NCI-H1694 treated with DMSO at 0.1 percent for 48 hours (cell line): ENCODE results near the gene PASD1.
"Not testable (repeated sequence)": the region's sequence is repeated elsewhere in the genome, so short reads cannot be mapped to it uniquely, and the experiment has no call there.

Experiments used
- DNase-seq: peaks from one replicate; lab custom pipeline; 2025; lab: John Stamatoyannopoulos, UW

Gene PASD1, protein sequence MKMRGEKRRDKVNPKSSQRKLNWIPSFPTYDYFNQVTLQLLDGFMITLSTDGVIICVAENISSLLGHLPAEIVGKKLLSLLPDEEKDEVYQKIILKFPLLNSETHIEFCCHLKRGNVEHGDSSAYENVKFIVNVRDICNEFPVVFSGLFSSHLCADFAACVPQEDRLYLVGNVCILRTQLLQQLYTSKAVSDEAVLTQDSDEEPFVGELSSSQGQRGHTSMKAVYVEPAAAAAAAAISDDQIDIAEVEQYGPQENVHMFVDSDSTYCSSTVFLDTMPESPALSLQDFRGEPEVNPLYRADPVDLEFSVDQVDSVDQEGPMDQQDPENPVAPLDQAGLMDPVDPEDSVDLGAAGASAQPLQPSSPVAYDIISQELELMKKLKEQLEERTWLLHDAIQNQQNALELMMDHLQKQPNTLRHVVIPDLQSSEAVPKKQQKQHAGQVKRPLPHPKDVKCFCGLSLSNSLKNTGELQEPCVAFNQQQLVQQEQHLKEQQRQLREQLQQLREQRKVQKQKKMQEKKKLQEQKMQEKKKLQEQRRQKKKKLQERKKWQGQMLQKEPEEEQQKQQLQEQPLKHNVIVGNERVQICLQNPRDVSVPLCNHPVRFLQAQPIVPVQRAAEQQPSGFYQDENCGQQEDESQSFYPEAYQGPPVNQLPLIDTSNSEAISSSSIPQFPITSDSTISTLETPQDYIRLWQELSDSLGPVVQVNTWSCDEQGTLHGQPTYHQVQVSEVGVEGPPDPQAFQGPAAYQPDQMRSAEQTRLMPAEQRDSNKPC

DNA sequence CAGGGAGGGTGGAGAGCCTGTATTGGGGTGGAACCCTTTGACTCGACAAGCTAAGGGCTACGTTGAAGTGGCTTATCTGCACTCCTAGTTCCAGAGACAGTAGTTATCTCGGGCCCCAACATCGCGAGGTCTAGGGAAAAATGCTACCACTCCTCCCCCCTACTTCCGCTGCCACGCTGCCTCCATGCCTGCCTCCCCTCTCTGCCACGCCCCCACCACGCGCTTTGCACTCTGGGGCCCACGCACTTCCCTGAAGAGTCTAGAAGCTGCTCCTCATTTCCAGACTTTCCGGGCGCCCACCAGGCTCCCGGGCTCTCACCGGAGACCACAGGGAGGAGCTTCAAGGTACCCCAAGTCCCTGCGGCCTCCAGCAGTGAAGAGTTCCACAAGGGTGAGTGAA lies at the start of gene PASD1:
Gene PASD1, plus strand, starts transcription at position 227 of the 400 bp plus-strand sequence. CDS start 37,879 bp downstream, outside the sequence.
- DNase-seq, result no peak

DNA sequence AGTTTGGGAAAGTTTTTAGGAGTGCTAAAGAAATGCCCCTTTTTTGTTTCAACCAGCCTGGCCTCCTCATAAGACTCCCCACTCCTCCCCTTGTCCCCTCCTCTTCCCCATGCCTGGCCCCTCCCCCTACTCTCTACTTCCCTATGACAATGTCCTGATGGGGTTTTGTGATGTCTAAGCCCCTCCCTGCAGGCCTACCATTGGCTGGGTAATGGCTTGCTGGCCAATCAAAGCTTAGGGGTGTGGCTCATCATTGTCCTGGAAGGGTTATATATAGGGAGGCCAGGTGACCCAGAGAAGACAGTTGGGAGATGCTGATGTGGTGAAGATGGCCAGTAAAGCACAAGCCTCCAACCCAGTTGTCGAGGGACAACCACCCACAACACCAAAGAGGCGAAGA lies 48.2 kb upstream of the PASD1 start:
- DNase-seq, result no peak

DNA sequence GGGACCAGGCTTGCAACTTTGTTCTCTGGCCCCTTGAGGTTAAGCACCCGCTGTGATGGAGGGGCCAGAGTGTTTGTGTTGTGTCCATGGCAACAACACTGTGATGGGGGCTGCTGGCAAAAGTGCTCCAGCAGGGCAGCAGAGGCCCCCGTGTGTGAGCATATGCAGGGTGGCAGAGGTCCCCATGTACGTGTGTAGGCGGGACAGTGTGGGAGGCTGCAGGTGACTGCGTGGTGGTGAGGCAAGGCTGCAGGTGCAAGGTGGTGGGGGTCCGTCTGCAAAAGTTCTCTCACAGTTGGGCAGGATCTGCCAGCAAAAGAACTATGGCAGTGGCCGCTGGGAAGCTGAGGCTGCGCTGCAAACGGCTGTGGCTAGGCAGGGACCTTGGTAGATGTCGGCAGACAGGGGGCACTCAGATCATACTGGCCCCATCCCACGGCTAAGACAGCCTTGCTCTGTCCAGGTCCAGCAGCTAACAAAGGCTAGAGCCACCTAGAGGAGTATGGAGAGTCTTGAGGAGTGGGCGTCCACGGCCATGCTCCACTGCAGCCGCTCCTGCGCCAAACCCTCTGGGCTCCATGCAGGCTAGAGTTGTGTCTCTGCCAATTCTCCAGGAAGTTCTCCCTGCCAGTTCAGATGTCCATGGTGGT lies 46.8 kb upstream of the PASD1 start:
- DNase-seq, result no peak

DNA sequence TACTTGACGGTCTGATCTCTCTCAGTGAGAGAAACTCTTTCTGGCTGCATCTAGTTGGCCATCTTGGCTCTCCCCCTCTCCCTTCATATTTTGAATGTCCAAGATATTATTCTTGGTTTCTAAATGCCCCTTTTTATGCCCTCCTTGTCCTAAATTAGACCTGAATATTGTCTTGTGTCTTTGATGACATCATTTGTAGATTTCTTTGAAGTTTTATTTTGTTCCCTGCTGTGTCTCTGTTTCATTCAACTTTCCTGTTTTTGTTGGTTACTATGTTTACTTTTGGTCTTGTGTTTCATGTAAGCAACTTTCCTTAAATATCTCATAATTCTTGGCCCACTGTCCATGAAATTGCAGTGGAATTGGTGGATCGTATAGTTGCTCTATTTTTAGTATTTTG lies 46.1 kb upstream of the PASD1 start:
- DNase-seq, result no peak

- DNase-seq, result no peak
Observed at GRCh38 chrX:151523351-151523750, 40.1 kb upstream of the PASD1 start.

DNA sequence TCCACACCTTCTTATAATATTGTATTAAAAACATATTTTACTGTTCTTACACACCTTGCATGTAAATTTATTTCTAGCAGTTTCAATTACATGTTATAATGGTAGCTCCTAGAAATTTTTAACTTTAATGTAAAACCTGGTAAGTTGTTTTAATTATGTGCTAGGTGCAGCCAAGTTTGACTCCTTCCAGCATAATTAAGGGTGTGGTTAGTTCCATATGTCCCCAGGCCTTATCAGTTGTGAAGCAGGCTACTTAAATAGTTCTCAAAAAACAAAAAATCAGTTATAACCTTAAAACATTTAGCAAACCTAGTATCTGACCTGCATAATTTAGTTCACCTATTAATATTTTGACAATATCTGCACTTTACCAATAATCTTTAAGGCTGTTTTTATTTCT lies 26.9 kb upstream of the PASD1 start:
- no peak for DNase-seq

- DNase-seq, result no peak
Observed at GRCh38 chrX:151537572-151537971, 25.9 kb upstream of the PASD1 start.

DNA sequence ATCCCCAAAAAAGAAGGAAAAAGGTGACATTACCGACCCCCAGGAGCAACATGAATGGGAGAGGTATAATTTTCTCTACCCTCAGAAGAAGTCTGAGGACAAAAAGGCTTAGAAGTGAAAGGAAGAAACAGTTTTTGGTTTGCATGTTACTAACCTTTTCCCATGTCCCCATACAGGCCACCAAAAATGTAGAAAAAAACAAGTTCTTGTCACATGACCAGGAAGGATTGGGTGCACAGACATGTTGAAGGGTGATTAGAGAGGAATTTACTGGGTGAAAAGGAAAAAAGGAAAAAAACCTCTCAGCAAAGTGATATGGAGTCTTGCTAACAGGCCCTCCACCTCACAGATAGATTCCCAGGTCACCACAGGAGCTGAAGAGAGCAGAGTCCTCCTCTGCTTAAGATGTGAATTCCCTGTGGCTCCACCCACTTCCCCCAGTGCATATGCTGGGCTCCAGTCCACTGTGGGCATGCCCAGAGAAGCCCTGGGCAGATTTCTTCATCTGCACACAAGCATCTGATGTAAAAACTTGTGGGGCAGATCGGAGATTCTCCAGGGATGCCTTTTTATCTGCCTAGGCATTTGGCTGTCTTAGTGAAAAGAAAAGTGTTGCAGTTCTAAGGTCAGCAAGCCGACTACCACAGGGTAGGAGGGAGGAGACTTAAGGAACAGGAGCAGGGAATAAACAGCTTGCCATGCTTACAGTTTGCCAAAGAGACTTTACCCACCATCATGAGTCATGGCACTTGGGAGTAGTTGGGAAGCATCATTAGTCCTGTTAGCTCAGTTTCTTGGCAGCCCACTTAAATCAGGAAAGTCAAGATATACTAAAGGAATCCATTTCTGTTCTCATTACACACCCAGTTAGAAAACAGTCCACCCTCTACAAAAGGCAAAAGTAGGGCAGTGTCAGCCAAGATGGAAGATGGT lies 25.0 kb upstream of the PASD1 start:
- DNase-seq, result no peak

GRCh38 chrX:151543706-151544105 lies 19.8 kb upstream of the PASD1 start:
- no peak for DNase-seq

DNA sequence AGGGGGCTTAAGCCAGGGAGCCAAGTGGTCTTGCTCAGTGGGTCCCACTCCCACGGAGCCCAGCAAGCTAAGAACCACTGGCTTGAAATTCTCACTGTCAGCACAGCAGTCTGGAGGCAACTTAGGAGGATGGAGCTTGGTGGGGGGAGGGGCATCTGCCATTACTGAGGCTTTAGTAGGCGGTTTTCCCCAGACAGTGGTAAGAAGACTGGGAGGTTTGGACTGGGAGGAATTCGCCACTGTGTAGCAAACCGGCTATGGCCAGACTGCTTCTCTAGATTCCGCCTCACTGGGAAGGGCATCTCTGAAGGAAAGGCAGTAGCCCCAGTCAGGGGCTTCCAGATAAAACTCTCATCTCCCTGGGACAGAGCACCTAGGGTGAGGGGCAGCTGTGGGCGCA lies 17.2 kb upstream of the PASD1 start:
- not testable (repeated sequence) for DNase-seq

DNA sequence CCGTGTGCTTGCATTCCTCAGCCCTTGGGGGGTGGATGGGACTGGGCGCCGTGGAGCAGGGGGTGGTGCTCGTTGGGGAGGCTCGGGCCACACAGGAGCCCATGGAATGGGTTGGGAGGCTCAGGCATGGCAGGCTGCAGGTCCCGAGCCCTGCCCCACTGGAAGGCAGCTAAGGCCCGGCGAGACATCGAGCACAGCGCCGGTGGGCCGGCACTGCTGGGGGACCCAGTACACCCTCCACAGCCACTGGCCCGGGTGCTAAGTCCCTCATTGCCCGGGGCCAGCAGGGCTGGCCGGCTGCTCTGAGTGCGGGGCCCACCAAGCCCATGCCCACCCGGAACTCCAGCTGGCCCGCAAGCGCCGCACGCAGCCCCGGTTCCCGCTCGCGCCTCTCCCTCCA lies 12.3 kb upstream of the PASD1 start:
- not testable (repeated sequence) for DNase-seq

DNA sequence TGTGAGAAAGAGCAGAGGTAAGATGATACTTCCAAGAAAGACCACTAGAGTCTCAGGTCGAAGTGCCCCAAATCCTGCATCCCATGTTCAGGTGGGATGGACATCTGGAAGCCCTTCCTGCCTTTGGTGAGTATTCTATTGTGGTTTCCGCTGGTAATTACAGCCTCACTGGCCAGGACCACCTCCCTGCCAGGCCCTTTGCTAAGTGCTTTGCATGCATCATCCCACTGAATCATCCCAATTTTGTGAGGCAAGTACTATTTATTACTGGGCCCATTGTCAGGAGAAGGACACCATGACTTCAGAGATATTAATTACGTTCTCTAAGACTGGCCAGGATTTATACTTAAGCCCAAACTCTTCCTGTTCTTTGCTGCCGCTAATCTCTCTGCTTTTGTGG lies 10.7 kb upstream of the PASD1 start:
- DNase-seq, result no peak

GRCh38 chrX:151555301-151555700 lies 8.2 kb upstream of the PASD1 start:
- DNase-seq, result not testable (repeated sequence)

DNA sequence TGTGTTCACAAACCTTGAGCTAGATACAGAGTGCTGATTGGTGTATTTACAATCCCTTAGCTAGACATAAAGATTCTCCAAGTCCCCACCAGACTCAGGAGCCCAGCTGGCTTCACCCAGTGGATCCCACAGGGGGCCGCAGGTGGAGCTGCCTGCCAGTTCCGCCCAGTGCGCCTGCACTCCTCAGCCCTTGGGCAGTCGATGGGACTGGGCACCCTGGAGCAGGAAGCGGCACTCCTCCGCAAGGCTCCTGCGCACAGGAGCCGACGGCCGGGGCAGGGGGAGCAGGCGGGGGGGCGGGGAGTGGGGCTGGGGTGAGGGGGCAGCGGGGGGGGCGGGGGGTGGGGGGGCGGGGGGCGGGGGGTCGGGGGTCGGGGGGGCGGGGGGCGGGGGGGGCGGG lies 990 bp upstream of the PASD1 start:
- not testable (repeated sequence) for DNase-seq

DNA sequence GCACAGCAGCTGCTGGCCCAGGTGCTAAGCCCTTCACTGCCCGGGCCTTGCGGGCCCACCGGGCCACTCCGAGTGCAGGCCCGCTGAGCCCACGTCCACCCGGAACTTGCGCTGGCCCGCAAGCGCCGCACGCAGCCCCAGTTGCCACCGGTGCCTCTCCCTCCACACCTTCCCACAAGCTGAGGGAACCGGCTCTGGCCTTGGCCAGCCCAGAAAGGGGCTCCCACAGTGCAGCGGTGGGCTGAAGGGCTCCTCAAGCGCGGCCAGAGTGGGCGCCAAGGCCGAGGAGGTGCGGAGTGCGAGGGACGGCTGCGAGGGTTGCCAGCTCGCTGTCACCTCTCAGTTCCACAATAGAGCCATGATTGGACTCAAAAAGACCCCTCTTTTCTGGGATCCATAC lies 472 bp upstream of the PASD1 start:
- not testable (repeated sequence) for DNase-seq

- no peak for DNase-seq
Observed at GRCh38 chrX:151564035-151564434, 560 bp downstream of the PASD1 start.

DNA sequence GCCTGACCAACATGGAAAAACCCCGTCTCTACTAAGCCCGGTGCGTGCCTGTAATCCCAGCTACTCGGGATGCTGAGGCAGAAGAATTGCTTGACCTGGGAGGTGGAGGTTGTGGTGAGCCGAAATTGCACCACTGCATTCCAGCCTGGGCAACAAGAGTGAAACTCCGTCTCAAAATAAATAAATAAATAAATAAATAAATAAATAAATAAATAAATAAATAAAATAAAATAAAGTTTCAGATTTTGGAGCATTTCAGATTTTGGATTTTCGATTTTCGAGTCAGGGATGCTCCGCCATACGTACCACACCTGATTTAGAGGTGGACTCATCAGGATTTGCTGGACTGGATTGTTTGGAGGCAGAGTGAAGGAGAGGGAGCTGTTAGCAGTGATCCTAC lies 3.4 kb downstream of the PASD1 start:
- DNase-seq, result not testable (repeated sequence)

- no peak for DNase-seq
Observed at GRCh38 chrX:151570561-151570960, 7.1 kb downstream of the PASD1 start.

DNA sequence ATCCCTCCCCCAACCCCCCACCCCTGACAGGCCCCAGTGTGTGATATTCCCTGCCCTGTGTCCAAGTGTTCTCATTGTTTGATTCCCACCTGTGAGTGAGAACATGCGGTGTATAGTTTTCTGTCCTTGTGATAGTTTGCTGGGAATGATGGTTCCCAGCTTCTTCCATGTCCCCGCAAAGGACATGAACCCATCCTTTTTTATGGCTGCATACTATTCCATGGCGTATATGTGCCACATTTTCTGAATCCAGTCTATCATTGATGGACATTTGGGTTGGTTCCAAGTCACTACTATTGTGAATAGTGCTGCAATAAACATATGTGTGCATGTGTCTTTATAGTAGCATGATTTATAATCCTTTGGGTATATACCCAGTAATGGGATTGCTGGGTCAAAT lies 29.9 kb downstream of the PASD1 start:
- not testable (repeated sequence) for DNase-seq

- DNase-seq, result no peak
Observed at GRCh38 chrX:151596282-151596681, 32.8 kb downstream of the PASD1 start.

DNA sequence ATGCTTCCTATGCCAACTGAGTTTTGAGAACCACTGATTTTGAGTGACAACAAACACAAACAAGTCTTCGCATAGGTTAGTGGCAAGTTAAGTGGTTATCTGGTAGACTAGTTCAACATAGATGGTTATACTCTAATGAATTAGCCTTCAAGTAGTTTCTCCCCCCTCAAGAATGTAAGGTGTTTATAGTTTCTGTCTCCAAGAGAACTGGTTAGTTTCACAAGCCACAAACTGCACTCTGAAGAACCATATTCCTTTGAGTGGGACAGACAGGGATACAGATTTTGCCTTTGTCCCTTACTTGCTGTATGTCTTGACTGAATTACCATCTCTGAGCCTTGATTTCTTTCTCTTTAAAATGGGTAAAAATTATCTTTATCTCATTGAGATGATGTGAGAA lies 41.5 kb downstream of the PASD1 start:
- DNase-seq, result no peak

GRCh38 chrX:151609222-151609621 lies 45.7 kb downstream of the PASD1 start:
- no peak for DNase-seq
